Loucy (cell line): Measurements from ENCODE around the gene OPN1MW.

ENCODE experiments used
- EZH2phosphoT487 ChIP-seq: fragments of 200-600 bp; IDR thresholded peaks from 2 replicates; pipeline ENCODE4 v1.6.1; 2018; ENCODE audit warnings: antibody characterized with exemption, mild to moderate bottlenecking, moderate library complexity, borderline replicate concordance
- TF ChIP-seq, protein P1 (sequence below): fragments of 200-600 bp; sonication (generic); conservative IDR thresholded peaks from 2 replicates; pipeline ENCODE4 v1.5.1; 2014; ENCODE audit warnings: mild to moderate bottlenecking, antibody characterized with exemption, low read length

- TF ChIP-seq, protein P1, sequence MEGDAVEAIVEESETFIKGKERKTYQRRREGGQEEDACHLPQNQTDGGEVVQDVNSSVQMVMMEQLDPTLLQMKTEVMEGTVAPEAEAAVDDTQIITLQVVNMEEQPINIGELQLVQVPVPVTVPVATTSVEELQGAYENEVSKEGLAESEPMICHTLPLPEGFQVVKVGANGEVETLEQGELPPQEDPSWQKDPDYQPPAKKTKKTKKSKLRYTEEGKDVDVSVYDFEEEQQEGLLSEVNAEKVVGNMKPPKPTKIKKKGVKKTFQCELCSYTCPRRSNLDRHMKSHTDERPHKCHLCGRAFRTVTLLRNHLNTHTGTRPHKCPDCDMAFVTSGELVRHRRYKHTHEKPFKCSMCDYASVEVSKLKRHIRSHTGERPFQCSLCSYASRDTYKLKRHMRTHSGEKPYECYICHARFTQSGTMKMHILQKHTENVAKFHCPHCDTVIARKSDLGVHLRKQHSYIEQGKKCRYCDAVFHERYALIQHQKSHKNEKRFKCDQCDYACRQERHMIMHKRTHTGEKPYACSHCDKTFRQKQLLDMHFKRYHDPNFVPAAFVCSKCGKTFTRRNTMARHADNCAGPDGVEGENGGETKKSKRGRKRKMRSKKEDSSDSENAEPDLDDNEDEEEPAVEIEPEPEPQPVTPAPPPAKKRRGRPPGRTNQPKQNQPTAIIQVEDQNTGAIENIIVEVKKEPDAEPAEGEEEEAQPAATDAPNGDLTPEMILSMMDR: no peak
- no peak for TF ChIP-seq EZH2phosphoT487
Measured at GRCh38 chrX:154142950-154143745, 39.2 kb upstream of the OPN1MW start.
